IgD-negative memory B cell (primary cell): Measurements from ENCODE around the gene FHL1. TPM values are rescaled to one million over a fixed set of nuclear protein-coding genes. Genes with fewer than 3 reads are reported as not detected.
"Not testable (repeated sequence)": the region's sequence is repeated elsewhere in the genome, so short reads cannot be mapped to it uniquely, and the experiment has no call there.

Experiments used
- H3K27ac Mint-ChIP-seq, 3 donors: one replicate each; pipeline ENCODE4 v1.8.0; 2020 to 2022; ENCODE audit warnings: mild to moderate bottlenecking in 3 of 3, mixed read lengths in 3 of 3, moderate library complexity in 1 of 3
- H3K27me3 Mint-ChIP-seq: one replicate; pipeline ENCODE4 v1.8.0; 2021; ENCODE audit warnings: mixed read lengths
- H3K36me3 Mint-ChIP-seq: one replicate; pipeline ENCODE4 v1.8.0; 2020; ENCODE audit warnings: mild to moderate bottlenecking, mixed read lengths
- H3K4me1 Mint-ChIP-seq, 3 donors: one replicate each; pipeline ENCODE4 v1.8.0; 2020 to 2022; ENCODE audit warnings: mixed read lengths in 3 of 3, mild to moderate bottlenecking in 1 of 3
- H3K4me3 Mint-ChIP-seq, 4 donors: one replicate each; pipeline ENCODE4 v1.8.0; 2020 to 2022; ENCODE audit warnings: mild to moderate bottlenecking in 4 of 4, mixed read lengths in 4 of 4, moderate library complexity in 3 of 4
- H3K9me3 Mint-ChIP-seq, 3 donors: one replicate each; pipeline ENCODE4 v1.8.0; 2020 to 2021; ENCODE audit warnings: mixed read lengths in 3 of 3, mild to moderate bottlenecking in 1 of 3
- polyA plus RNA-seq: library from polyadenylated mRNA; unstranded; fragments of 300-500 nt; fragmentation: Illumina TruSeq; gene quantifications from one replicate; pipeline ENCODE4 v1.2.3, GENCODE V29; 2021

The FHL1 gene
- polyA plus RNA-seq, 1 donor from 2014 or later, result 10.7 TPM

- Mint-ChIP-seq H3K27me3 (peaks cover 3% of the 10 kb centered on the region), H3K36me3 (no peaks in the 10 kb centered on the region), H3K27ac (no peak overlapping the region), H3K9me3 (no peaks in the 10 kb centered on the region), H3K4me1 (peaks cover 0 to 5% (median 3%) of the 10 kb centered on the region in 3 donors), H3K4me3 (no peak overlapping the region)
Observed at GRCh38 chrX:136162827-136163570, 15.7 kb downstream of the FHL1 start.

GRCh38 chrX:136163689-136164088 is 16.4 kb downstream of the FHL1 start:
- Mint-ChIP-seq H3K4me3 (no peak overlapping the region), H3K27me3 (no peaks in the 10 kb centered on the region), H3K4me1 (peaks cover 0 to 3% (median 1%) of the 10 kb centered on the region in 3 donors), H3K36me3 (no peaks in the 10 kb centered on the region), H3K27ac (no peak overlapping the region), H3K9me3 (no peaks in the 10 kb centered on the region)

GRCh38 chrX:136165406-136165805 is 18.1 kb downstream of the FHL1 start:
- Mint-ChIP-seq H3K36me3 (no peaks in the 10 kb centered on the region), H3K27ac (no peak overlapping the region), H3K27me3 (no peaks in the 10 kb centered on the region), H3K4me1 (peaks cover 0 to 2% (median 1%) of the 10 kb centered on the region in 3 donors), H3K4me3 (no peak overlapping the region), H3K9me3 (no peaks in the 10 kb centered on the region)

GRCh38 chrX:136166221-136166855 is 19.0 kb downstream of the FHL1 start:
- Mint-ChIP-seq H3K4me1 (peaks cover 0 to 2% (median 1%) of the 10 kb centered on the region in 3 donors), H3K27me3 (no peaks in the 10 kb centered on the region), H3K9me3 (no peaks in the 10 kb centered on the region), H3K4me3 (no peak overlapping the region), H3K36me3 (no peaks in the 10 kb centered on the region), H3K27ac (no peak overlapping the region)

- not testable (repeated sequence) for H3K36me3 Mint-ChIP-seq, H3K9me3 Mint-ChIP-seq, H3K4me3 Mint-ChIP-seq, H3K27ac Mint-ChIP-seq, H3K27me3 Mint-ChIP-seq, H3K4me1 Mint-ChIP-seq
Observed at GRCh38 chrX:136167989-136168388, 20.7 kb downstream of the FHL1 start.

- no peak overlapping the region for H3K4me3 Mint-ChIP-seq
- no peaks in the 10 kb centered on the region for H3K9me3 Mint-ChIP-seq
- H3K36me3 Mint-ChIP-seq, result no peaks in the 10 kb centered on the region
- no peaks in the 10 kb centered on the region for H3K4me1 Mint-ChIP-seq
- H3K27me3 Mint-ChIP-seq, result peaks cover 2% of the 10 kb centered on the region
- H3K27ac Mint-ChIP-seq, result no peak overlapping the region
Observed at GRCh38 chrX:136168929-136169735, 21.8 kb downstream of the FHL1 start.

GRCh38 chrX:136170139-136170800 is 22.9 kb downstream of the FHL1 start:
- H3K27ac Mint-ChIP-seq, result no peak overlapping the region

GRCh38 chrX:136171420-136171819 is 24.1 kb downstream of the FHL1 start:
- H3K36me3 Mint-ChIP-seq, result no peaks in the 10 kb centered on the region
- H3K4me1 Mint-ChIP-seq, result no peaks in the 10 kb centered on the region
- H3K27ac Mint-ChIP-seq, result no peak overlapping the region
- no peaks in the 10 kb centered on the region for H3K9me3 Mint-ChIP-seq
- no peak overlapping the region for H3K4me3 Mint-ChIP-seq
- H3K27me3 Mint-ChIP-seq, result peaks cover 2% of the 10 kb centered on the region

More at GRCh38 chrX:136170139-136170800, 22.9 kb downstream of the FHL1 start:
- Mint-ChIP-seq H3K4me3 (no peak overlapping the region), H3K27me3 (peaks cover 2% of the 10 kb centered on the region), H3K9me3 (no peaks in the 10 kb centered on the region), H3K36me3 (no peaks in the 10 kb centered on the region), H3K4me1 (no peaks in the 10 kb centered on the region)

GRCh38 chrX:136176399-136176825 is 29.1 kb downstream of the FHL1 start:
- H3K4me1 Mint-ChIP-seq, result no peaks in the 10 kb centered on the region
- peaks cover 3% of the 10 kb centered on the region for H3K27me3 Mint-ChIP-seq
- no peak overlapping the region for H3K27ac Mint-ChIP-seq
- no peaks in the 10 kb centered on the region for H3K36me3 Mint-ChIP-seq
- H3K9me3 Mint-ChIP-seq, result no peaks in the 10 kb centered on the region
- no peak overlapping the region for H3K4me3 Mint-ChIP-seq

GRCh38 chrX:136179133-136179532 is 31.8 kb downstream of the FHL1 start:
- no peaks in the 10 kb centered on the region for H3K4me1 Mint-ChIP-seq
- H3K27me3 Mint-ChIP-seq, result peaks cover 1% of the 10 kb centered on the region
- H3K4me3 Mint-ChIP-seq, result no peak overlapping the region
- no peak overlapping the region for H3K27ac Mint-ChIP-seq
- no peaks in the 10 kb centered on the region for H3K36me3 Mint-ChIP-seq
- H3K9me3 Mint-ChIP-seq, result no peaks in the 10 kb centered on the region

- Mint-ChIP-seq H3K4me3 (no peak overlapping the region), H3K36me3 (no peaks in the 10 kb centered on the region), H3K9me3 (no peaks in the 10 kb centered on the region), H3K27me3 (peaks cover 3% of the 10 kb centered on the region), H3K27ac (no peak overlapping the region), H3K4me1 (no peaks in the 10 kb centered on the region)
Observed at GRCh38 chrX:136182414-136182813, 35.1 kb downstream of the FHL1 start.

- Mint-ChIP-seq H3K27ac (no peak overlapping the region), H3K4me1 (no peaks in the 10 kb centered on the region), H3K9me3 (no peaks in the 10 kb centered on the region), H3K4me3 (no peak overlapping the region), H3K27me3 (peaks cover 3% of the 10 kb centered on the region), H3K36me3 (no peaks in the 10 kb centered on the region)
Observed at GRCh38 chrX:136183172-136183571, 35.8 kb downstream of the FHL1 start.

- H3K27me3 Mint-ChIP-seq, result peaks cover 1% of the 10 kb centered on the region
Observed at GRCh38 chrX:136183917-136184316, 36.6 kb downstream of the FHL1 start.

GRCh38 chrX:136185401-136186022 is 38.2 kb downstream of the FHL1 start:
- Mint-ChIP-seq H3K27me3 (peaks cover 3% of the 10 kb centered on the region), H3K4me3 (no peak overlapping the region), H3K36me3 (no peaks in the 10 kb centered on the region), H3K9me3 (no peaks in the 10 kb centered on the region), H3K4me1 (no peaks in the 10 kb centered on the region), H3K27ac (no peak overlapping the region)

More at GRCh38 chrX:136183917-136184316, 36.6 kb downstream of the FHL1 start:
- Mint-ChIP-seq H3K36me3 (no peaks in the 10 kb centered on the region), H3K27ac (peak overlapping the region in 1 of 3 donors; percentile 7), H3K4me1 (no peaks in the 10 kb centered on the region), H3K9me3 (no peaks in the 10 kb centered on the region), H3K4me3 (no peak overlapping the region)
